Fibroblast of the aortic adventitia (primary cell): ENCODE data around the gene TMA16. TPM values are rescaled to one million over a fixed set of nuclear protein-coding genes. Genes with fewer than 3 reads are reported as not detected.
A peak's percentile ranks its signal among the peaks of the same experiment; 100 is the strongest.
"Not testable (repeated sequence)": the region's sequence is repeated elsewhere in the genome, so short reads cannot be mapped to it uniquely, and the experiment has no call there.

ENCODE experiments used
- DNase-seq: peaks from one replicate; pipeline ENCODE4 v3.0.0-alpha.2; 2010; ENCODE audit warnings: low read depth
- H3K4me3 ChIP-seq: 2 replicates; pipeline ENCODE4 v1.5.1; 2011; ENCODE audit warnings: low read depth, mild to moderate bottlenecking, control low read depth, low read length, moderate library complexity
- total RNA-seq: library from RNA; depleted of rRNA; stranded (reverse); fragments of >200 nt; gene quantifications from 2 replicates; pipeline ENCODE4 v1.2.3, GENCODE V29; 2012; ENCODE audit warnings: low replicate concordance
- TF ChIP-seq, protein P1 (sequence below): IDR thresholded peaks from 2 replicates; pipeline ENCODE4 v1.5.1; 2011; ENCODE audit warnings: mild to moderate bottlenecking, low read length, control low read depth, inconsistent platforms; ENCODE audit not compliant: insufficient read depth

TMA16 gene
- total RNA-seq, result 23.1 and 40.2 TPM in 2 replicates

DNA sequence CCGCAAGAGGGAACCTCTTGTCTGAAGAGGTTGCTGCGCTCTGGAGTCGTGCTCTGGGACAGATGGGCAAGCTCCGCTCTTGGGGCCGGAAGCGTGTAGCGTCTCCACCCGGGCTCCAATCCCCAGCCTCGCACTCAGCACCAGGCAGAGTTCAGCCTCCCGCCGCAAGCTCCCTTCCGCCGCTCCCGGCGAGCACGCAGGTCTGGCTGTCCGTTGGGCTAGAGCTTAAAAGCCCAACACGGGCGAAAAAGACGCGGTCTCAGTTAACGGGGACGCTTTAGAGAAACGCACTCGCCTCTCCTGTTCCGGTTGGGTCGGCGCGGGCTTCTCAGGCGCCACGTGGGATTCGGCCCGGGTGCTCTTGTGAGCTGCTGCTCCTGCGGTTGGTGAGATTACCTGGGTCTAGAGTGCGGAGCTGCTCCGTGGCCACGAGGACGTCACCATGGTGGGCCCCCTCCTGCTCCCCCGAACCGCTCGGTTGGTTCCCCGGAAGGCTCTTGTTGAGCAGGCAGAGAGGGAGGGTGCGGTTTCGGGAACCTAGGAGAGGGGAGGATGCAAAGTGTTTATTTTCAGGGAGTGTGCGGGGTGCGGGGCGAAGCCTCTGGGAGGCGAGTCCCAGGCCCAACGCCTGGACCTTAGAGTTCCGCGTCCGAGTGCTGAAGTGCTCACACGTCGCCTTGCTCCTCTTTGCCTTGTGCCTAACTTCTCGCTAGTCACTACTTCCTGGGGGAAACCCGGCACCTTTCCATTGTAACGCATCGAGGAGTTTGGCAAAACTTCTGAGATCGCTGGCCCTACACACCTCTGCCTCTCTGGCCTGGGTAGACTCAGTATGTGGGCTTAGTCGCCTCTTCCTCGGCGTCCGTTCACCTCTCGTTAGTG lies at the start of gene TMA16:
TSS of gene TMA16 (plus strand) at position 331 of the 882 bp plus-strand sequence. CDS start at position 443, 112 bp downstream.
- TF ChIP-seq, protein P1, sequence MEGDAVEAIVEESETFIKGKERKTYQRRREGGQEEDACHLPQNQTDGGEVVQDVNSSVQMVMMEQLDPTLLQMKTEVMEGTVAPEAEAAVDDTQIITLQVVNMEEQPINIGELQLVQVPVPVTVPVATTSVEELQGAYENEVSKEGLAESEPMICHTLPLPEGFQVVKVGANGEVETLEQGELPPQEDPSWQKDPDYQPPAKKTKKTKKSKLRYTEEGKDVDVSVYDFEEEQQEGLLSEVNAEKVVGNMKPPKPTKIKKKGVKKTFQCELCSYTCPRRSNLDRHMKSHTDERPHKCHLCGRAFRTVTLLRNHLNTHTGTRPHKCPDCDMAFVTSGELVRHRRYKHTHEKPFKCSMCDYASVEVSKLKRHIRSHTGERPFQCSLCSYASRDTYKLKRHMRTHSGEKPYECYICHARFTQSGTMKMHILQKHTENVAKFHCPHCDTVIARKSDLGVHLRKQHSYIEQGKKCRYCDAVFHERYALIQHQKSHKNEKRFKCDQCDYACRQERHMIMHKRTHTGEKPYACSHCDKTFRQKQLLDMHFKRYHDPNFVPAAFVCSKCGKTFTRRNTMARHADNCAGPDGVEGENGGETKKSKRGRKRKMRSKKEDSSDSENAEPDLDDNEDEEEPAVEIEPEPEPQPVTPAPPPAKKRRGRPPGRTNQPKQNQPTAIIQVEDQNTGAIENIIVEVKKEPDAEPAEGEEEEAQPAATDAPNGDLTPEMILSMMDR, result no peak

DNA sequence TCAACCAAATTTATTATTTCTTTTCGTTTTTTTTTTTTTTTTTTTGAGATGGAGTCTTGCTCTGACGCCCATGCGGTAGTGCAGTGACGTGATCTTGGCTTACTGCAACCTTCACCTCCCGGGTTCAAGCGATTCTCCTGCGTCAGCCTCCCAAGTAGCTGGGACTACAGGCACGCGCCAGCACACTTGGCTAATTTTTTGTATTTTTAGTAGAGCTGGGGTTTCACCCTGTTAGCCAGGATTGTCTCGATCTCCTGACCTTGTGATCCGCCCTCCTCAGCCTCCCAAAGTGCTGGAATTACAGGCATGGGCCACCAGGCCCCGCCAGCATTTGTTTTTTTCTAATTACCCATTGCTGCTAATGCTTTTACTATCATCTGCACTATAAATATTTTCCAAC lies 47.5 kb upstream of the TMA16 start:
- not testable (repeated sequence) for DNase-seq, H3K4me3 ChIP-seq

More for the DNA sequence above, at the start of gene TMA16:
- H3K4me3 ChIP-seq, result peak within 1 kb of the TSS; percentile 88
- DNase-seq, result peak; percentile 96

DNA sequence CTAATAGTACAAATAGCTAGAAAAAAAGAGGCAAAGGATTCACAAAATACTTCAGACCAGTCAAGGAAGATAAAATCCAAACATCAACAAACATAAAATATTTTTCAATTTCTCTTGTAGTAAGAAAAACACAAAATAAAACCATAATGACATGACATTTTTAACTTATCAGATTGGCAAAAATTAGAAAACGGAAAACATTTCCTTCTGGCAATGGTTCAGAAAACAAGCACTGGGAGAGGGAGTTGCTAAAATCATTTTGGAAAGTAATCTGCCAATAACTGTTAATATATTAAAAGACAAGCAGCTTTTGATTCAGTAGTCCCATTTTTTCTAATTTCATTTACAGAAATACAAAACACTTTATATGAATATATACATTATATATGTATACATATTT lies 47.0 kb upstream of the TMA16 start:
- DNase-seq, result peak; percentile 6
- no peak overlapping the region for H3K4me3 ChIP-seq
- TF ChIP-seq, protein P1, result no peak

DNA sequence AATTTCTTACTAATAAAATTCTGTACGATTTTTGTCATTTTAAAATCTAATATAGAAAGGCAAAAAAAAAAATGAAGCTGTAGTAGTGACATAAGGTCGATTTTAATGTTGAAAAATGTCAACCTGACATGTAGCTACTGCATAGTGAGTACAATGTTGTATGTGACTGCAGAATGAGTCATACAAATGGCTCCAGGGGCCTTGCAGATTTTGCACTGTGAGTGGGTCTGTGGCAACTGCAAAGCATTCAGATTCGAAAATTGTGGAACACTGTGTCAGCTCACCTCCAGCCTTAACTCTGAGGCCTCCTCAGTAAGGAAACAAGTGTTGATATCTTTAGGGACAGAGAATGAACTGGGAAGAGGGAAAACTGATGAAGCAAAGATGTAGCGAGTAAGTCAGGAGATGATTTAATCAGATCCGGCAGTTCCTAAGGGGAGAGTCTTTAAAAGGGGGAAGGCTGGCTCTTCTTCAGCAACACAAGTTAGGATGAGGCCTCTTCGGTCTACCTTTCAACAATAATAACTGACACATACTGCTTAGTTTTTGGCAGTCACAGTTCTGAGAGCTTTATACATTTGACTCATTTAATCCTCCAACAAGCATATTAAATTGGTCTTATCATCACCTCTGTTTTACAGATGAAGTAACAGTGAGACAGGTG lies 45.8 kb upstream of the TMA16 start:
- no peak overlapping the region for H3K4me3 ChIP-seq
- TF ChIP-seq, protein P1, result no peak
- DNase-seq, result no peak

DNA sequence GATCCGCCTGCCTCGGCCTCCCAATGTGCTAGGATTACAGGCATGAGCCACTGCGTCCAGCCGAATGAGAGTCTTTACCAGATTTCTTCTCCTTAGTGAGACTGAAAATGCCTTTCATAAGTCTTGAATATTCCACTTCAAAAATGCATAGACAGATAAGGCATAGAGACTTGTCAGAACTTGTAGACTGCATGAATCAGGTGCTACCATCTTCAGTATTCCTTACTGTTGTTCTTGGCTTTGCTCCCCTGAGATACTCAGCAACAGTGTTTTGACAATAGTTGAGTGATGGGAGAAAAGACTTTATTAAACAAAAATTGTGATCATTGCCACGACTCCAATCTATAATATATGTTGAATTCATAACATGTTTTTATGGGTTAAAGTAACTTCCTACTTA lies 31.9 kb upstream of the TMA16 start:
- no peak for DNase-seq
- TF ChIP-seq, protein P1, result no peak
- H3K4me3 ChIP-seq, result no peak overlapping the region

DNA sequence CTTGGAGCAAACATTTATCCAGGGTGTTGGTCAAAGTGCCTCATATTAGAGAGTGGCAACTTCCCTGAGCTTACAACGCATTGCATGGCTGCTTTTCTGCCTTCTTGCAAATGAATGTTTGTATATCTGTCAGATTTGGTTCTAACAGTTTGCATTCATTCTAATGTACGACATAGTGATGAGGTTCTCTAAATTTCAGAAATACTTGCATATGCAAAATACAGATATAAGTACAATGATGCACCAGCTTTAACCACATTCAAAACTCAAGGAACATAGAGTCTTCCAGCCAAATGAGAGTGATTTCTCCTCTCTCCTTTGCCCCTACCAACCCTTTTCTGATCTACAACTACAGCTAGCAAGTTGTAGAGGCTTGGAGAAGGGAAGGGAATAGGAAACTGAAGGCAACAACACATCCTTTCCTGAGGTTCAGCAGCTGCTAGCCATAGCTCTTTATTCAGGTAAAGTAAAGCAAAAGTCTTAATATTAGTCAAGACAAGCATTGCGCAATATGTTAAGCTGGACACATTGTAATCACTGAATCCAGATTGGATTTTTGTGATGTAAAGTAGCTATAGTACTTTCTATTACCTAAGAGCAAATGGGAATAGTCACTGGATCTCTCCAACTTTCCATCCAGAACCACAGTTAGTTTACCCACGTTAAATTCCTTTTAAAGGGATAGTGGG lies 27.3 kb upstream of the TMA16 start:
- TF ChIP-seq, protein P1, result no peak
- no peak overlapping the region for H3K4me3 ChIP-seq
- no peak for DNase-seq

DNA sequence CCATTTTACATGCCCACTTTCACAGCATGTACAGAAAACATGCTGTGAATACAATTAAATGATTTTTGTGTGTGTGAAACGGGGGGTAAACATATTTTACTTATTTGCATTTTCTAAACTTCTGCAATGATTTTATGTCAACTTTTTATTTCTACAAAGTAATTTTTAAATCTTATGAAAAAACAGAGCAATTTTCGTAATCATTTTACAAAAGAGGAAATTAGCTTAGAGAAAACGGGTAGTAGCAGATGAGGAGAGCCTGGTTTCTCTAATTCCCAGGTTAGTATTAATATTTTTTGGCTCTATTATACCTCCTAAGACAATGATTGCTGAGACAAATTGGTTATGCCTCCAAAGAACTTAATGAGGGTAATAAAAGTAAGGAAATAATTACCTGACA lies 24.1 kb upstream of the TMA16 start:
- TF ChIP-seq, protein P1, result no peak
- DNase-seq, result no peak
- H3K4me3 ChIP-seq, result no peak overlapping the region
